ENCODE measurements around the gene FHOD3. TPM values are rescaled to one million over a fixed set of nuclear protein-coding genes. Genes with fewer than 3 reads are reported as not detected.

Gene FHOD3
- total RNA-seq, 1 donor = 3.0 TPM

GRCh38 chr18:36264283-36264682, 33.2 kb upstream of the FHOD3 start:
- TF ChIP-seq, protein P1, sequence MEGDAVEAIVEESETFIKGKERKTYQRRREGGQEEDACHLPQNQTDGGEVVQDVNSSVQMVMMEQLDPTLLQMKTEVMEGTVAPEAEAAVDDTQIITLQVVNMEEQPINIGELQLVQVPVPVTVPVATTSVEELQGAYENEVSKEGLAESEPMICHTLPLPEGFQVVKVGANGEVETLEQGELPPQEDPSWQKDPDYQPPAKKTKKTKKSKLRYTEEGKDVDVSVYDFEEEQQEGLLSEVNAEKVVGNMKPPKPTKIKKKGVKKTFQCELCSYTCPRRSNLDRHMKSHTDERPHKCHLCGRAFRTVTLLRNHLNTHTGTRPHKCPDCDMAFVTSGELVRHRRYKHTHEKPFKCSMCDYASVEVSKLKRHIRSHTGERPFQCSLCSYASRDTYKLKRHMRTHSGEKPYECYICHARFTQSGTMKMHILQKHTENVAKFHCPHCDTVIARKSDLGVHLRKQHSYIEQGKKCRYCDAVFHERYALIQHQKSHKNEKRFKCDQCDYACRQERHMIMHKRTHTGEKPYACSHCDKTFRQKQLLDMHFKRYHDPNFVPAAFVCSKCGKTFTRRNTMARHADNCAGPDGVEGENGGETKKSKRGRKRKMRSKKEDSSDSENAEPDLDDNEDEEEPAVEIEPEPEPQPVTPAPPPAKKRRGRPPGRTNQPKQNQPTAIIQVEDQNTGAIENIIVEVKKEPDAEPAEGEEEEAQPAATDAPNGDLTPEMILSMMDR (IDR thresholded peaks at IDR 0.05; ENCODE audit: insufficient read depth, low read length) = no peak
- H3K4me3 ChIP-seq (ENCODE audit: low read depth, low read length) = no peak overlapping the region
- DNase-seq (ENCODE audit: low read depth) = peak; percentile 12

- TF ChIP-seq, protein P1 (IDR thresholded peaks at IDR 0.05; ENCODE audit: insufficient read depth, low read length) = no peak
- H3K4me3 ChIP-seq (ENCODE audit: low read depth, low read length) = no peak overlapping the region
- peak; percentile 81 for DNase-seq (ENCODE audit: low read depth)
Observed at GRCh38 chr18:36265015-36265414, 32.5 kb upstream of the FHOD3 start.

DNA sequence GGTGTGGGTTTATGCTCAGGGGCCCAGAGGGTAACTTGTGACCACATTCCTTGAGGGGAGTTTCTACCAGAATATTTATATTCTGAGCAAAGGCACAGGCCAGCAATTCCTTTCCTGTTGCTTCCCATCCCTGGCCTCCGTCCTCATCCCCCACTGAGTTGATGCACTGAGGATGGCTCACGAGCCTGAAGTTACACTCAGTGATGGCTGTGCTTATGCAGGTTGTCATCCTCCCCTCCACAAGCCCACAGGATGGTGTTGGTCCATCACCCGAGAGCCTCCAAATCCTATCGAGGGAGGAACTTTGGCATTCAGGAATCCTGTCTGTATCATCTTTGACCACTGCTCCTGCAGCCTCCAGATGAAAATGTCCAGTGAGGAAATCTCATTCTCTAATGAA, 28.4 kb upstream of the FHOD3 start:
- TF ChIP-seq, protein P1 (IDR thresholded peaks at IDR 0.05; ENCODE audit: insufficient read depth, low read length) = no peak
- H3K4me3 ChIP-seq (ENCODE audit: low read depth, low read length) = no peak overlapping the region
- DNase-seq (ENCODE audit: low read depth) = no peak

- H3K4me3 ChIP-seq (ENCODE audit: low read depth, low read length) = no peak overlapping the region
- no peak for DNase-seq (ENCODE audit: low read depth)
- TF ChIP-seq, protein P1 (IDR thresholded peaks at IDR 0.05; ENCODE audit: insufficient read depth, low read length) = no peak
Observed at GRCh38 chr18:36271153-36271552, 26.4 kb upstream of the FHOD3 start.

- no peak overlapping the region for H3K4me3 ChIP-seq (ENCODE audit: low read depth, low read length)
- no peak for DNase-seq (ENCODE audit: low read depth)
- TF ChIP-seq, protein P1 (IDR thresholded peaks at IDR 0.05; ENCODE audit: insufficient read depth, low read length) = no peak
Observed at GRCh38 chr18:36273347-36273746, 24.2 kb upstream of the FHOD3 start.

DNA sequence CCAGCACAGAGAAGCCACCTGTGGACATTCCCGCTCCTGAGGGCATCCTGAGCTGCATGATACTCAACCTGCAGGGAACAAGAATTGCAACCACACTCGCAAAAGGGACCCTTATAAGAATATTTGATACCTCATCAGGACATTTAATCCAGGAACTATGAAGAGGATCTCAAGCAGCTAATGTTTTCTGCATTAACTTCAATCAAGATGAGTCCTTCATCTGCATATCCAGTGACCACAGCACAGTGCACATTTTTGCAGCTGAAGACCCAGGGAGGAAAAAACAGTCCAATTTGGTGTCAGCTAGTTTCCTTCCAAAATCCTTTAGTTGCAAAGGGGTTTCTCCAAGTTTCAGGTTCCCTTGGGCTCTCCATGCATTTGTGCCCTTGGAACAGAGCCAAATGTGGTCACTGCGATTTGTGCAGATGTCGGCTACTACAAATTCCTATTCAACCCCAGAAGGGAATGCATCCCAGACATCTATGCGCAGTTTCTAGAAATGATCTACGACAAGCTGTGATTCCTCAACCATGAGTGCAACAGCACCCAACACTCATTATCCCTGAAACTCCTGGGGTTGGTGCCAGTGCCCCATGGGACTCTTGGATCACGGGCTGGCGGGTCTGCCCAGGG, 23.3 kb upstream of the FHOD3 start:
- H3K4me3 ChIP-seq (ENCODE audit: low read depth, low read length) = no peak overlapping the region
- no peak for DNase-seq (ENCODE audit: low read depth)
- TF ChIP-seq, protein P1 (IDR thresholded peaks at IDR 0.05; ENCODE audit: insufficient read depth, low read length) = no peak

- DNase-seq (ENCODE audit: low read depth) = no peak
- TF ChIP-seq, protein P1 (IDR thresholded peaks at IDR 0.05; ENCODE audit: insufficient read depth, low read length) = no peak
- no peak overlapping the region for H3K4me3 ChIP-seq (ENCODE audit: low read depth, low read length)
Observed at GRCh38 chr18:36275561-36275960, 22.0 kb upstream of the FHOD3 start.
